K562 treated with DMSO at 1 percent for 48 hours (cell line): ENCODE results near the gene ARPC2. TPM values are rescaled to one million over a fixed set of nuclear protein-coding genes. Genes with fewer than 3 reads are reported as not detected.

Experiments used
- total RNA-seq: library from RNA; unstranded; fragments of 300-600 nt; gene quantifications from 2 replicates; pipeline ENCODE4 v1.2.3, GENCODE V29; 2022; ENCODE audit warnings: low replicate concordance; ENCODE audit errors: extremely low read depth

Gene ARPC2
- not detected in 2 replicates for total RNA-seq

DNA sequence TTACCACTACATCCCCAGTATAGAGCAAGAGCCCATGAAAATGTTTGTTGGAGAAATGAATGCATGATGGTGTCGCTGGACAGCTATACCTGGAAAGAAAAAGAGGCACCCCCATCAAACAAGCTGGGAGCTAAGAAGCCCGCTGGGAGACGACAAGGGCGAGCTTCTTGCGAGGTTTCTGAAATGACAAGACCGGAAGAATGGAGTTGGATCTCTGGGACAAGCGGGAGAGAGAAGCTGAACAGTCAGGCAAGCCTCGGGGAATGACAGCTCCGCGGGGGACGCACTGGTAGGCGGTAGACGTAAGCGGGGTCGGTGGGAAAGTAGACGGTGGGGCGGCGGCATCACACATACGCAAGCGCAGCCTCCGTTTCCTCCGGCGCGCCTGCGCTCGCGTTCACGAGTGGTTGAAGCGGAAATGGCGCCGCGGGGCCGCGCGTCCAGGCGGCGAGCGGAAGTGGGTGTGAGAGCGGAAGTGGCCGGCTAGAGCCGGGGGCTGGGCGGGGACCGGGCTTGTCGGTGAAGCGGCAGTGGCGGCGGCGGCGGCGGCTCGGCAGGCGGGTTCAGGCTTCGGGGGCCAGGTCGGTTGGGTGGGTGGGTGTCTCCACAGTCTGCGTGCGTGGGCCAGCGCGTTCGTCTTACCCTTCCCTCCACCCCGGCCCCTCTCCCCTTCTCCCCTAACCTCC is at the start of gene ARPC2:
Gene ARPC2, plus strand, starts transcription at position 516 of the 686 bp plus-strand sequence. CDS start 282 bp downstream, outside the sequence.

DNA sequence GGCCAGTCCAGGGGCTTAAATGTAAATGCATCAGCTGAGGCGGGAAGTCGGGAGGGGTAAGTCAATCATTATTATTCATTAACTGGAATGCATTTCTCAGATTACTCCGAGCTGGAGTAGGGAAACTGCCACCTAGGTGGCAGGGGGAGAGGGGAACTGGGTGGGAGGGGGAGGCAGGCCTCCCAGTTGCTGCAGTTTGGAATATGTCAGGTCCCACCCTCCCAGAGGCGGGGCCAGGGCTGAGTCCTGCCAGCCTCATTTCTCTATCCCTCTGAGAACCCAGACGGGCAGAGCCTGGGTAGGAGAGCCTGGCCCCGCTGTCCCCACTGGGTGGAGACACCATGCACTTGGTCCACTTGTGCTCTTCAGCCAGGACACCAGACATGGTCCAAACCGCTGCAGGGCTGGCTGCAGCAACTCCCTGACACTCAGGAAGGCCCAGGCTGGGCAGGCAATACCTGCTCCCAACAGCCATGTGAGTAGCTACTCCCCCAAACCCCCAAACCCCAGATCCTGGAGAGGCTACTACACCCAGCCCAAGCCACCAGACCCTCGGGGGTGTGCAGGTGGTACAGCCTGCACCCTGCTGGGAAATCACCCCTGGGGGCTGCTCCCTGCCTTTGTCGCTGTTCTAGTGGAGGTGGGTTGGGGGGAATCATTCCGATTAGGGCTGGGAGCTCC is 43.9 kb downstream of the ARPC2 start, which contains the start of gene GPBAR1:
Gene GPBAR1, plus strand, starts transcription at position 274 of the 681 bp plus-strand sequence. CDS start 1,710 bp downstream, outside the sequence.

DNA sequence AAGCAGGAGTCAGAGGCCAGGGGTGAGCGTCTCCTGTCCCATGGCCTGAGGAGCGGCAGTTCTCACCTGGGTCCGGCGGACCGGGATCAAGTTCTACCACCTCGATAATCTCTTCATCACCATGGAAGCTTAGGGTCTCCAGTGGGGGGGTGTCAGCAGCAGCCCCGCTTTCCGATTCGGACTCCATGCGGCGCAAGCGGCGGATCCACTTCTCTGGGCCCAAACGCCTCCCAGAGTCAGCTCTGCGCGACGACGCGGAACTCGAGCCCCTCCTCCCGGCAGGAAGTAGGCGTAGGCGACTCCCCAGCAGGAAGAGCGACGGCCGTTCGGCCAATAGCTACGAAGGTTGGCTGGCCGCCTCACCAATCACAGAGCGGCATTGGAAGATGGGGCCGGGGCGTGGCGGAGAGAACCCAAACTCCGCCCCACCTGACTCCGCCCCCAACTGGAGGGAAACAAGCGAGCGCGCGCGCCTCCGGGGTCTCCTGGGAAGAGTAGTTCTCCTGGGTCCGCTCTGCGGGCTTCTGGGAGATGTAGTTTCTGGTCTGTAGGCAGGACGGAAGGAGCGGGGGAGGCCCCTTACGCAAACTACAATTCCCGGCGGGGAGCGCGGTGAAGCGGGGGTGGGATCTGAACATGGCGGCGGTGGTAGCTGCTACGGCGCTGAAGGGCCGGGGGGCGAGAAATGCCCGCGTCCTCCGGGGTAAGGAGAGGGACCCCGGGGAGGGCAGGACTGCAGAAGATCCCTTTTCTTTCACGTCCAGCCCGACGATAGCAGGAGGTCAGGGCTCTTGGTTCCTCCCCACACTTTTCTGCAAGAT is 53.1 kb downstream of the ARPC2 start, which contains the start of the genes AAMP and PNKD:
Gene AAMP, minus strand, starts transcription at position 238 of the 821 bp plus-strand sequence. Its CDS starts 51 bp downstream, at position 187.
Gene PNKD, plus strand, starts transcription at position 620 of the 821 bp plus-strand sequence. Its CDS starts 17 bp downstream, at position 637.

DNA sequence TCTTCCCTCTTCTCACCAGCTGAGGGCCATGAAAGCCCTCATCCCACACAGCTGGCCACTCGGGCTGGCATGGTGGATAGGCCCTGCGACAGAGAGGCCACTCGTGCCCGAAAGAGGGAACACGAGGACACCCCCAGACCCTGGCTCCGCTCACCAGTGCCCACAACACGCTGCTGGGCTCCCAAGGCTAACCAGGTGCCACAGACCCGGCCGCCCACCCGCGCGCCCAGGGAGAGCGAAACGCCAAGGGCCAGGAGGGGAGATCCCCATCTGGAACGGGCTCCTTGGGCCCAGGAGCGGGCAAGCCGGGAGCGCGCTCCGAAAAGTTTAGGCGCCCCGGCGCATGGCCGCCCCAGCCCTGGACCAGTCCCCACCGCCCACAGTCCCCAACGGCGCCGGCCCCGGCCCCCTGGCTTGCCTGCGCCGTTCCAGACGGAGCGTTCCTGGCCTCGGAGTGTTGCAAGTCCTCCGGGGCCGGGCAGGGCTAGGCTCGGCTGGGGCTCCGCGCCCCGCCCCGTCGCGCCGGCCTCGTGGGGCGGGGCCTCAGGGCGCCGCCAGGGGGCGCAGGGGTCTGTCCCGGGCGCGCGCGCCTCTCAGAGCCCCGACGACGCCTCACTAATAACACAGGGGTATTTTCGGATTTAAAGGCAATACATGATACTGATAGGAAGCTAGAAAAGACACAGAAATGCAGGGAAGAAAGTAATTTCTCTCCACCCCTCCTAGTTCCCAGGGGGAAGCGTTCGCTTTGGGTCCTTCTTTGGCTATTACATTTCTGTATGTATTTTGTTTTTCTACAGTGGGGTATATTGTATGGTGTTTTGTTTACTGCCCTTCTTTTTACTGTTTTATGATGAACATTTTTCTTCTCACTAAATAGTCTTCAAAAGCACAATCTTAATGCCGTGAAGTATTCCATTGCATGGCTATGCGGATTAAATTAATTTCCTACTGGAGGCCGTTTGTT is 75.3 kb downstream of the ARPC2 start, which contains the start of gene TMBIM1:
Gene TMBIM1, minus strand, starts transcription at position 456 of the 967 bp plus-strand sequence. CDS start 10,362 bp downstream, outside the sequence.

Other genes starting within 250 kb of the ARPC2 start
- not detected in 2 replicates for gene TNS1, start 214.2 kb upstream of the ARPC2 start, total RNA-seq
- not detected in 2 replicates for gene RUFY4, start 147.9 kb upstream of the ARPC2 start, total RNA-seq
- not detected in 2 replicates for gene CXCR2, start 91.2 kb upstream of the ARPC2 start, total RNA-seq
- gene CXCR1, start 50.2 kb upstream of the ARPC2 start, total RNA-seq: not detected in 2 replicates
- gene GPBAR1, start 43.8 kb downstream of the ARPC2 start, total RNA-seq: not detected in 2 replicates
- gene AAMP, start 52.9 kb downstream of the ARPC2 start, total RNA-seq: not detected in 2 replicates
- not detected in 2 replicates for gene PNKD, start 53.3 kb downstream of the ARPC2 start, total RNA-seq
- not detected in 2 replicates for gene TMBIM1, start 75.3 kb downstream of the ARPC2 start, total RNA-seq
- gene CATIP, start 139.7 kb downstream of the ARPC2 start, total RNA-seq: not detected in 2 replicates
- gene SLC11A1, start 165.1 kb downstream of the ARPC2 start, total RNA-seq: not detected in 2 replicates
- gene CTDSP1, start 182.7 kb downstream of the ARPC2 start, total RNA-seq: not detected in 2 replicates
- gene VIL1, start 201.9 kb downstream of the ARPC2 start, total RNA-seq: not detected in 2 replicates